D721Med (cell line): ENCODE data around the gene CYP4X1.
"Not testable (repeated sequence)": the region's sequence is repeated elsewhere in the genome, so short reads cannot be mapped to it uniquely, and the experiment has no call there.

ENCODE experiments used
- DNase-seq: peaks from one replicate; pipeline ENCODE4 v3.0.0; 2011; ENCODE audit warnings: low spot score; ENCODE audit not compliant: insufficient read length
- FAIRE-seq: peaks from 2 replicates; lab custom pipeline; 2011; peaks lifted over from hg19 to GRCh38; lab: Jason Lieb, UNC
- CTCF ChIP-seq: IDR thresholded peaks from 2 replicates; pipeline ENCODE4 v1.5.1; 2012; ENCODE audit warnings: mild to moderate bottlenecking, control low read depth; ENCODE audit not compliant: insufficient read depth; ENCODE audit errors: missing control alignments

CYP4X1 gene

GRCh38 chr1:47091476-47091875 lies 68.0 kb downstream of the CYP4X1 start:
- not testable (repeated sequence) for FAIRE-seq, DNase-seq
- TF ChIP-seq CTCF: peak; percentile 19
